ENCODE measurements around the gene IGFBPL1. TPM values are rescaled to one million over a fixed set of nuclear protein-coding genes. Genes with fewer than 3 reads are reported as not detected.

The IGFBPL1 gene
- total and polyA plus RNA-seq, 2 of the 8 experiments (the other 6 are each of a cell fraction or from before 2014, with no cell fraction given) = 31.3 to 33.8 TPM

DNA sequence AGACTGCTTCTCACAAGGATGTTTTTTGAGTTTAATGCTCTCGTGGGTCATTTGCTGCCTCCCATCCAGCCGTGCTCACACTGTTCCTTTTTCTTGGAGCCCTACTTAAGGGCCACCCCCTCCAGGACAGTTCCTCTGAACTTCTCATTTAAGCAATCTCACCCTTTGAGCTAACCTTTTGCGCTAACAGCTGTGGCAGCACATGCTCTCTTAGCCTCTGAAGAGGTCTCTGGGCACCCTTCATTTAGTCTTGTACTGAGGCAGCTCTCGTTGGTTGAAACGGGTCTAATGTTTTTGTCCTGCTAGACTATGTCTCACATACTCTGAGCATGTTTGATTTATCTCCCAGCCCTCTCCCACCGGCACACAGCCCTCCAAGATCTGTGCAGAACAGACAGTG is 19.9 kb downstream of the IGFBPL1 start (continued):
- TF ChIP-seq NRF1 (IDR thresholded peaks at IDR 0.05; ENCODE audit: low read depth, low read length) = no peak
- TF ChIP-seq TBP (IDR thresholded peaks at IDR 0.05; ENCODE audit: low read depth, low read length) = no peak
- TF ChIP-seq TEAD4 (IDR thresholded peaks at IDR 0.05; ENCODE audit: low read depth, low read length) = no peak
- TF ChIP-seq SP2 (IDR thresholded peaks at IDR 0.05; ENCODE audit: low read length) = no peak

Data from H1 (cell line).